ENCODE data around the gene DDX10.
A peak's percentile ranks its signal among the peaks of the same experiment; 100 is the strongest.

The DDX10 gene

GRCh38 chr11:108947654-108948570 lies 283.0 kb downstream of the DDX10 start:
- DNase-seq: no peak

DNA sequence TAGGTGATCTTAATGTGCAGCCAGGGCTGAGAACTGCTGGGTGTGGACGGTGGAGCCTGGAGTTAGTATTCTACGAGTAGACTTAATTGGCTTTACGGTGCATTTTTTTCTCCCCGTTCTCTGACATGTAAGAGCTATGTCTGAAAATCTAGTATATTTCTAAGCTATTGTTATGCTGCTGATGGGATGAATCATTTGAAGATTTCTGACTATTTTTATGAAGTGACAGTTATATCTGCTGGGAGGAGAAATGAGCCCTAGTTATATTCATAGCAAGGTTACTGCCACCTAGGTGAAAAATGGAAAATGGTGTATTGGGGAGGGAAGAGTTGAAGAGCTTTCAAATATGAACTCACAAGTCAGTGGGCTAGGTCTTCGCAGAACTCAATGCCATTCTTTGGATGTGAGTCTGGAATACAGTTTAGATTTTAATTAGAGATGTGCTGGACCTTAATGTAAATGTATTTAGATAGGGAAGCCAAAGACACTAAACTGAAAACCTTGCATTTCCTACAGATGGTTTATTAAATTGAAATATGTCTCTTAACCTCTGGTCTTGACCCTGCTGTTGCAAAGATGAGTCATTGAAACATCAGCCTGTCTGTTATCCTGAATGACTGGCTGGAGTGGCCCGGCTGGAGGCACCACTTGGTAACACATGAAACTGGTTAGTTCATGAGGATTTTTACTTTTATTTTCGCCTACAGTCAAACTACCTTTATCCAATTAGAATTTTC lies 293.7 kb downstream of the DDX10 start:
- peak; percentile 67 for DNase-seq

- no peak for DNase-seq
Observed at GRCh38 chr11:108959105-108959761, 294.4 kb downstream of the DDX10 start.

DNA sequence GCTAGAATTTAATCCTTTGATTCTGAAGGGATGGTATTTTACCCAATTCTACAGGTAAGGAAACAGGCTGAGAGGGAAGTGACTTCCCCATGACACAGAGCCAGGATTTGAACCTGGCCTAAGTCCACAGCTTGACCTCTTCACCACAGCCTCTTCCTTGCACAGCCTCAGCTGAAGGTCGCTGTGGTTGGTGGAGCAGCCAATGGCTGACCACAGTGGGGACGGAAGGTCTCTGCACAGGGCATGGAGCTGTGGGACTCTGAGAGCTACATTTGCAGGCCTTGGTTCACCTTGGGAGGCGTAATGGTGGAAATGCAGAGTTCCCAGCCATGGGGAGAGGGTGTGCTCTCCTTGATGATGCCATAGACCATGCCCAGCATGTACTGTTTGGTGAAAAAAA lies 295.0 kb downstream of the DDX10 start:
- DNase-seq: no peak

DNA sequence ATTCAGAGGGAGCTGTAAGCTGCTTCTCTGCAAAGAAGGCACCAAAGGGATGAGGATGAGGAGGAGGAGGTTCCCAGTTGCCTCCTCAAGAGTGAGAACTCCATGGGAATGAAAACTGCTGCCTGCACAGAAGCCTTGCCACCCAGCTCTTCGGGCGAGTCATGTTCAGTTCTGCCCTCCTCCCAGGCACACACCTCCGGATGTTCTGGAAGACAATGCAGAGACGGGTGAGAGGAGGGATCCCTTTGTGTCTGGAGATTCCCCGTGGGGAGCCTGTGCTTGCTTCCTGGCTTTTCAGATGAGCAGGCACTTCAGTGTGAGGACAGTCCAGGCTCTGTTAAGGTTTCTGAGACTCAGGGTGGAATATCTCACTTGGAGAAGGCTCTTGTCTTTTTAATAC lies 295.6 kb downstream of the DDX10 start:
- DNase-seq: peak; percentile 68

- DNase-seq: no peak
Observed at GRCh38 chr11:108961095-108961494, 296.2 kb downstream of the DDX10 start.

DNA sequence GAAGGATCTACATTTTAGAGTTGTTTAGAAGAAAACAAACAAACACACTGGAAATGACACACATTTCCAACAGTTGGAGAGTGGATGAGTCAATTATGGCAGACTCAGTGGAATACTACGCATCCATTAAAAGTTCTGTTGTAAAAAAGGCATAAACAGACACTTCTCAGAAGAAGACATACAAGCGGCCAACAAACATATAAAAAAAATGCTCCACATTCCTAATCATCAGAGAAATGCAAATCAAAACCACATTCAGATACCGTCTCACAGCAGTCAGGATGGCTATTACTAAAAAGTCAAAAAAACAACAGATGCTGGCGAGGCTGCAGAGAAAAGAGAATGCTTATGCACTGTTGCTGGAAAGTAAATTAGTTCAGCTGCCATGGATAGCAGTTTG lies 298.2 kb downstream of the DDX10 start:
- no peak for DNase-seq

DNA sequence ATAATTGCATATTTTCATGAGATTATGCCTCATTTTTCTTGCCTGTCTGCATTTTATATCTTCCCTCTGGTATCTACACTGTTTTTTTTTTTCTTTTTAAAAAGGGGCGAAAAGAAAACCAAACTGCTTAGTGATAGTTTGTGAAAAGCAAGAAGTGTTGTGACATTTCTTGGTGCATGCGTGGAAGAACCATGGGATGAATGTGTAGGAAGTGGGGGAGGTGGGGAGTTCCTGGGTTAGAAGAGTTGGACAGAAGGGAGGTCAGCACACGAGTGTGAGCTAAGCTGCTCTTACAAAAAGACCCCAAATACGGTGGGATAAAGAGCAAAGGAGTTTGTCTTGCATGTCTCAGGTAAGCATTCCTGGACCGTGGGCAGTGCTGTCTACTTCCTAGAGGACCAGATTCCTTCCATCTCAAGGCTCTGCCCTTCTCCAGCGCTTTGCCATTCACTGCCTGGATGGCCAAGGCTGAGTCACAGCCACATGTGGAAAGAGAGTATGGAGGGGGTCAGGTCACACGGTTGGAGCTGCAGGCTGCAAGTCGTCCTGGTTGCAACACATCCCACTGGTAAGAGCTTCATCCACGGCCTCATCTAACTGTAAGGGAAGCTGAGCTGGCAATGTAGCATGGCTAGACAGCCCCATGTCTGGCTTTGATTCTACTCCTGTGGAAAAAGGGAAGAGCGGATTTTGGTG lies 300.6 kb downstream of the DDX10 start:
- DNase-seq: no peak

- no peak for DNase-seq
Observed at GRCh38 chr11:108966206-108966605, 301.3 kb downstream of the DDX10 start.

DNA sequence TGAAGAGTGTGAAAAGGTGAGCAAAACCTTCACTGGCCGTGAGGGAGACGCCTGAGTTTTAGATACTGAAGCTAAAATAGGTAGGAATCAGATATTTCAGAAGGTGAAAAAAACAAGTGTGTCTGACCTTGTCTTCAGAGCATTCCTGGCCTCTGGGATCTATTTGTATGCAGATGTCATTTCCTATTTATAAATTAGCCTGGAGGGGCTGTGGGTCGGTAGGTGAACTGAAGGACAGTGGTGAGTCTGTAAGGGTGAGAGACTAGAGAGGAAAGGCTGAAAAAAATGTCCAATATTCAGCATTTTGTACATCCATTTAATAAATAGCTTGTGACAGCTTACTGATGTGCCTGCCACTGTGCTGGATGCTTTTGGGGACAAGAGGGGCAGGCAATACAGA lies 302.1 kb downstream of the DDX10 start:
- DNase-seq: no peak

- DNase-seq: peak; percentile 79
Observed at GRCh38 chr11:108967571-108967970, 302.7 kb downstream of the DDX10 start.

GRCh38 chr11:108970221-108970991 lies 305.5 kb downstream of the DDX10 start:
- no peak for DNase-seq

- peak; percentile 81 for DNase-seq
Observed at GRCh38 chr11:108973402-108974162, 308.7 kb downstream of the DDX10 start.

DNA sequence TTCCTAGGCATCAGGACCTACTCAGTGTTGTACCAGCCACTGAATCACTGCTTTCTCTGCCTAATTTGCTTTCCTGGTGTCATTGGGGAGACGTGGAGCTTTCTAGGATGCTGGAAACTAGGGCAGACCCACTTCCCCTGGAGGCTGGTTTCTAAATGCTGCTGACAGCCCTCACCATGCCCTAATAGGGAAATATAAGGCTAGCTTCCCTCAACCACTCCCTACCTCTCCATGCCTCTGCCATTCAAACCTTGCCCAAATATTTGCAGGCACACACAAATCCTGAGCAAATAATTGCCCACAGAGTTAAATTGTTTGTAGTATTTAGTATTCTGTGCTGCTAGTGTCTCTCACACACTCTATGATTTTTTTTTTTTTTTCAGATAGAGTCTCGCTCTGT lies 310.2 kb downstream of the DDX10 start:
- DNase-seq: no peak

DNA sequence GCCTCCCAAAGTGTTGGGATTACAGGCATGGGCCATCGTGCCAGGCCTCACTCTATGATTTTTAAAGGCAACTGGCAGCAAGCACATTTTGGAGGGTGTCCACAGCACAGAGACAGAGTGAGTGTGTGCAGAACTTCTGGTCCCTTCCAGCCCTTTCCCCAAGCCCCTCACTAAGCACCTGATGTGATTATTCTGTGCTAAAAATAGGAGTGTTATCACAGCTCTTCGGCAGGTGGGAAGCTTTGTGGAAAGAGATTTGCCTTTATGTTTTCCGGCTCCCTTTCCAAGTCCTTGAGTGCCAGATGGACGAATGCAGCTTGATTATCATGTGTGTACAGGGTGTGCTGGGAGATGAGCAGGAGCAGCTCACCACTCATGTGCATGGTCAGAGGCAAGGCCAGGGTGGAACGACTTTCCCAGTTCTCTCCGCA lies 310.8 kb downstream of the DDX10 start:
- DNase-seq: no peak

- no peak for DNase-seq
Observed at GRCh38 chr11:108983636-108984420, 319.0 kb downstream of the DDX10 start.

DNA sequence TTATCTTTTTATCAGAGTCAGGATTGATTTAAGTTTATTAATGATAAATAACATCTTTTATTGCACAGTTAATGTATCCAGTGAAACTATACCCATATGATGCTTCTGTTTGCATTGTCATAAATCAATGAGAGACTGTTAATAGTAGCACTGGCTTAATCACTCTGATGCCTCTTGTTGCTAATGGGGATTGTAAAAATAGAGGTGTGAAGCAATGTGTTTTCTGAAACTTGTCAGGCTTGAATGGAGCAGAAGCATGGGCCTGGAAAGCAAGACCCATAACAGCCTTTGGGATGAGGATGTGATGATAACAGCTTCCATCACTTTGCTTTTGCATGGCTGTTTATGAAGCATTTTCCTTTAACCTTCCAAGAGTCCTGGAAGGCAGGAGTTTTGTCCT lies 319.7 kb downstream of the DDX10 start:
- no peak for DNase-seq

GRCh38 chr11:108985236-108985944 lies 320.5 kb downstream of the DDX10 start:
- no peak for DNase-seq

GRCh38 chr11:108985945-108986279 lies 321.0 kb downstream of the DDX10 start:
- peak; percentile 67 for DNase-seq

Data from islet precursor cell (in vitro differentiated cells).